GM12878 (cell line): ENCODE measurements around the gene YIF1A. TPM values are rescaled to one million over a fixed set of nuclear protein-coding genes. Genes with fewer than 3 reads are reported as not detected.

ENCODE experiments used
- ATAC-seq: fragments of 200-7000 bp; cut with Tn5 transposase; 3 replicates; pipeline ENCODE4 v1.9.1; 2020; ENCODE audit warnings: mild to moderate bottlenecking, moderate library complexity
- BruUV-seq: library from RNA; stranded (reverse); fragments of 400-500 nt; replicated peaks from 2 replicates; lab custom pipeline; 2021; lab: Mats Ljungman, UMichigan
- CTCF ChIA-PET: fragments of 300-600 bp; sonication (Branson Sonifier 250); formaldehyde crosslinking; extraction: SDS; loops from one replicate; lab custom pipeline; 2021; ENCODE audit warnings: inconsistent platforms; lab: Yijun Ruan, JAX
- POLR2A ChIA-PET: fragments of 350-600 bp; formaldehyde crosslinking; extraction: SDS; loops from one replicate; lab custom pipeline; 2021; ENCODE audit warnings: inconsistent platforms; lab: Charles Lee
- RAD21 ChIA-PET: fragments of 300-600 bp; sonication (Branson Sonifier 250); formaldehyde crosslinking; loops from one replicate; lab custom pipeline; 2023; ENCODE audit warnings: antibody characterized with exemption; ENCODE audit not compliant: unreplicated experiment; lab: Charles Lee
- SMC1A ChIA-PET: fragments of 300-600 bp; sonication (Branson Sonifier 250); formaldehyde crosslinking; loops from one replicate; lab custom pipeline; 2023; ENCODE audit not compliant: unreplicated experiment, uncharacterized antibody; lab: Charles Lee
- DNase-seq: peaks from one replicate; pipeline ENCODE4 v3.0.0-alpha.2; 2011; ENCODE audit warnings: low read depth, low spot score
- FAIRE-seq: peaks from 3 replicates; lab custom pipeline; 2011; peaks lifted over from hg19 to GRCh38; lab: Jason Lieb, UNC
- H2AFZ ChIP-seq: 2 replicates; pipeline ENCODE4 v1.6.0; 2011; ENCODE audit warnings: low read depth, low read length, control low read depth; ENCODE audit not compliant: control insufficient read depth
- H3K27ac ChIP-seq: 2 replicates; pipeline ENCODE4 v1.5.1; 2011; ENCODE audit warnings: control low read depth; ENCODE audit not compliant: control insufficient read depth, insufficient read depth
- H3K27me3 ChIP-seq, 2 experiments: replicated peaks in 1 of 2; 2 replicates each; pipeline versions ENCODE4 v1.6.0 to v1.6.1; 2011; ENCODE audit warnings: low read length in 1 of 2; ENCODE audit not compliant: control insufficient read depth in 2 of 2, insufficient read depth in 2 of 2
- H3K36me3 ChIP-seq, 2 experiments: 2 replicates each; pipeline ENCODE4 v1.5.1; 2011; ENCODE audit warnings: low read length in 1 of 2; ENCODE audit not compliant: control insufficient read depth in 2 of 2, insufficient read depth in 2 of 2
- H3K4me1 ChIP-seq: 2 replicates; pipeline ENCODE4 v1.6.1; 2011; ENCODE audit warnings: mild to moderate bottlenecking, low read length, moderate library complexity, mixed read lengths; ENCODE audit not compliant: control insufficient read depth, insufficient read depth
- H3K4me2 ChIP-seq: 2 replicates; pipeline ENCODE4 v1.6.0; 2011; ENCODE audit warnings: control low read depth; ENCODE audit not compliant: control insufficient read depth, insufficient read depth
- H3K4me3 ChIP-seq: fragments of 200-600 bp; sonication (generic); 2 replicates; pipeline ENCODE4 v1.5.1; 2016
- H3K79me2 ChIP-seq: 2 replicates; pipeline ENCODE4 v1.6.0; 2011; ENCODE audit warnings: low read length; ENCODE audit not compliant: control insufficient read depth, insufficient read depth
- H3K9ac ChIP-seq: 2 replicates; pipeline ENCODE4 v1.8.0; 2011; ENCODE audit warnings: low read length, control low read depth, mixed read lengths; ENCODE audit not compliant: control insufficient read depth, insufficient read depth
- H3K9me3 ChIP-seq: replicated peaks from 3 replicates; pipeline ENCODE4 v1.5.1; 2011; ENCODE audit warnings: mild to moderate bottlenecking, low read length; ENCODE audit not compliant: control insufficient read depth, insufficient read depth
- H4K20me1 ChIP-seq: 2 replicates; pipeline ENCODE4 v1.6.0; 2011; ENCODE audit not compliant: control insufficient read depth, insufficient read depth
- BRCA1 ChIP-seq: IDR thresholded peaks from 2 replicates; pipeline ENCODE4 v1.6.1; 2011; ENCODE audit warnings: low read depth, low read length, improper control_type of control experiment
- DPF2 ChIP-seq: fragments of 450-650 bp; IDR thresholded peaks from 2 replicates; pipeline ENCODE4 v1.6.1; 2017; ENCODE audit warnings: mild to moderate bottlenecking
- HDGF ChIP-seq: fragments of 450-650 bp; IDR thresholded peaks from 2 replicates; pipeline ENCODE4 v1.6.1; 2016; ENCODE audit warnings: antibody characterized with exemption
- MEF2B ChIP-seq: fragments of 450-650 bp; IDR thresholded peaks from 2 replicates; pipeline ENCODE4 v1.6.1; 2018; ENCODE audit warnings: mild to moderate bottlenecking, moderate library complexity; ENCODE audit not compliant: partially characterized antibody, poor library complexity, severe bottlenecking
- MTA2 ChIP-seq: fragments of 450-650 bp; IDR thresholded peaks from 2 replicates; pipeline ENCODE4 v1.6.1; 2016; ENCODE audit warnings: low read depth, mild to moderate bottlenecking, moderate library complexity
- MYB ChIP-seq: fragments of 150-350 bp; IDR thresholded peaks from 2 replicates; pipeline ENCODE4 v1.6.1; 2014; ENCODE audit warnings: mild to moderate bottlenecking, low read depth, low read length, borderline replicate concordance
- NFIC ChIP-seq: IDR thresholded peaks from 2 replicates; pipeline ENCODE4 v1.6.1; 2012; ENCODE audit warnings: low read depth, mild to moderate bottlenecking, inconsistent platforms, low read length, moderate library complexity
- PKNOX1 ChIP-seq: fragments of 450-650 bp; IDR thresholded peaks from 2 replicates; pipeline ENCODE4 v1.6.1; 2016; ENCODE audit warnings: mild to moderate bottlenecking
- POLR2A ChIP-seq: IDR thresholded peaks from 2 replicates; pipeline ENCODE4 v1.6.1; 2011; ENCODE audit warnings: low read depth, mild to moderate bottlenecking, low read length
- POLR2AphosphoS5 ChIP-seq: IDR thresholded peaks from 2 replicates; pipeline ENCODE4 v1.6.1; 2011; ENCODE audit warnings: mild to moderate bottlenecking, low read length, inconsistent platforms
- RELB ChIP-seq: fragments of 450-650 bp; IDR thresholded peaks from 2 replicates; pipeline ENCODE4 v1.6.1; 2017; ENCODE audit warnings: low read depth, mild to moderate bottlenecking, moderate library complexity
- SMAD1 ChIP-seq: fragments of 450-650 bp; IDR thresholded peaks from 2 replicates; pipeline ENCODE4 v1.6.1; 2018; ENCODE audit warnings: mild to moderate bottlenecking, low read depth; ENCODE audit not compliant: partially characterized antibody
- SMC3 ChIP-seq: IDR thresholded peaks from 2 replicates; pipeline ENCODE4 v1.6.1; 2011; ENCODE audit warnings: low read length, improper control_type of control experiment, borderline replicate concordance
- SREBF2 ChIP-seq: IDR thresholded peaks from 2 replicates; pipeline ENCODE4 v1.6.1; 2012; ENCODE audit warnings: mild to moderate bottlenecking, low read length
- WRNIP1 ChIP-seq: IDR thresholded peaks from 2 replicates; pipeline ENCODE4 v1.6.1; 2011; ENCODE audit warnings: low read depth, low read length, improper control_type of control experiment, borderline replicate concordance
- ZBTB33 ChIP-seq: fragments of 450-650 bp; IDR thresholded peaks from 2 replicates; pipeline ENCODE4 v1.6.1; 2017; ENCODE audit warnings: mild to moderate bottlenecking
- ZZZ3 ChIP-seq: IDR thresholded peaks from 2 replicates; pipeline ENCODE4 v1.6.1; 2011; ENCODE audit warnings: low read depth; ENCODE audit not compliant: control insufficient read depth, insufficient read length
- WGBS: methylation state at CpG from one replicate; pipeline ENCODE4 v1.1.6; 2016; ENCODE audit warnings: low lambda C conversion rate; ENCODE audit not compliant: insufficient replicate concordance, insufficient coverage; ENCODE audit errors: missing lambda C conversion rate; 5-methylcytosine and 5-hydroxymethylcytosine counted together
- in situ Hi-C: fragments of 300-500 bp; cut with MboI; formaldehyde crosslinking; loops from 9 replicates; pipeline ENCODE4 v1.14.3; 2018; ENCODE audit warnings: mixed read lengths
- intact Hi-C: fragments of 100-400 bp; cut with micrococcal nuclease; formaldehyde crosslinking; loops from one replicate; pipeline ENCODE4 v1.14.2; 2022; ENCODE audit not compliant: unreplicated experiment
- polyA plus RNA-seq, 11 experiments: library from polyadenylated mRNA; depleted of rRNA in 4 of 11; unstranded in 6 of 11; stranded (reverse) in 5 of 11; fragments of >200 nt; fragmentation: Nextera tagmentation in 4 of 11; fragmentation: Illumina TruSeq in 1 of 11; extraction: Ambion mirVana in 4 of 11; extraction: Trizol in 1 of 11; gene quantifications; 1 replicate in 1 of 11; 2 replicates in 10 of 11; pipeline versions ENCODE4 v1.2.1 to v1.2.3, GENCODE V29; 2011 to 2016; ENCODE audit warnings: inconsistent platforms in 2 of 11, missing spikeins in 2 of 11, low read depth in 1 of 11
- total RNA-seq, 4 experiments: library from RNA; depleted of rRNA in 3 of 4; stranded (reverse); fragments of >200 nt in 3 of 4; fragmentation: Illumina TruSeq in 1 of 4; extraction: Trizol in 1 of 4; gene quantifications; 2 replicates each; pipeline versions ENCODE4 v1.2.1 to v1.2.3, GENCODE V29; 2013 to 2021

YIF1A gene
- total and polyA plus RNA-seq, 10 of the 15 experiments (the other 5 are each of a cell fraction or from before 2014, with no cell fraction given), result 6.6 to 128 (median 71.7) TPM

GRCh38 chr11:66286699-66287098, 2.2 kb downstream of the YIF1A start (continued):
- TF ChIP-seq RELB (no peak), SMC3 (no peak), SMAD1 (no peak), WRNIP1 (no peak), ZBTB33 (no peak), BRCA1 (no peak)
- TF ChIP-seq, all 136 proteins: peak for 0

- no peak overlapping the region for H2AFZ ChIP-seq
- no peak overlapping the region for H3K4me3 ChIP-seq
- DNase-seq (no peak), ATAC-seq (no peak), FAIRE-seq (no peak)
- H4K20me1 ChIP-seq, result no peaks in the 10 kb centered on the region; the same call in none of the 2 replicates
- no peaks in the 10 kb centered on the region; a peak in 1 of 4 replicates for H3K36me3 ChIP-seq
- no peaks in the 10 kb centered on the region for H3K27me3 ChIP-seq
- no peak overlapping the region for H3K4me2 ChIP-seq
- H3K27ac ChIP-seq, result no peak overlapping the region
- POLR2A ChIA-PET, result interaction anchor here (1.6 to 1.9 kb wide), 2 partner anchors 17 to 25 kb away, joined by 5 to 6 read pairs; partner anchors contain the start of gene RAB1B
- no peaks in the 10 kb centered on the region for H3K9me3 ChIP-seq
- no peak overlapping the region for H3K9ac ChIP-seq
- CTCF ChIA-PET, result interaction anchor here (0.6 to 2.2 kb wide), 5 partner anchors 26 to 398 kb away, joined by 3 to 9 read pairs (median 3); no protein-coding TSS in a partner anchor
- H3K4me1 ChIP-seq, result peaks cover 21% of the 10 kb centered on the region
- SMC1A ChIA-PET, result interaction anchor here (1.2 kb wide), 1 partner anchor 32 kb away, joined by 3 read pairs; no protein-coding TSS in a partner anchor
- RAD21 ChIA-PET, result interaction anchor here (0.6 kb wide), 1 partner anchor 148 kb away, joined by 3 read pairs; no protein-coding TSS in a partner anchor
- BruUV-seq, result no TSS peak
- in situ Hi-C loops (no loop called here), intact Hi-C loops (no loop called here)
- 90% methylated on average over 13 of the region's 13 CpGs for WGBS
- H3K79me2 ChIP-seq, result peaks cover 12% of the 10 kb centered on the region
- no peak for TF ChIP-seq MYB
- 0 out of 2 replicates have a peak, but pooled peaks have one; percentile 16 for TF ChIP-seq POLR2A
- TF ChIP-seq ZZZ3, result no peak
- TF ChIP-seq PKNOX1, result no peak
- TF ChIP-seq DPF2, result no peak
- no peak for TF ChIP-seq MTA2
- TF ChIP-seq NFIC, result no peak
- TF ChIP-seq MEF2B, result no peak
- TF ChIP-seq POLR2AphosphoS5, result 0 out of 2 replicates have a peak, but pooled peaks have one; percentile 38
- TF ChIP-seq HDGF, result no peak
- TF ChIP-seq SREBF2, result no peak
These were observed 3.5 kb downstream of the YIF1A start for GRCh38 chr11:66285250-66285947.
